Measurements from ENCODE around the gene HNRNPA1.
"Not testable (repeated sequence)": the region's sequence is repeated elsewhere in the genome, so short reads cannot be mapped to it uniquely, and the experiment has no call there.

The HNRNPA1 gene

DNA sequence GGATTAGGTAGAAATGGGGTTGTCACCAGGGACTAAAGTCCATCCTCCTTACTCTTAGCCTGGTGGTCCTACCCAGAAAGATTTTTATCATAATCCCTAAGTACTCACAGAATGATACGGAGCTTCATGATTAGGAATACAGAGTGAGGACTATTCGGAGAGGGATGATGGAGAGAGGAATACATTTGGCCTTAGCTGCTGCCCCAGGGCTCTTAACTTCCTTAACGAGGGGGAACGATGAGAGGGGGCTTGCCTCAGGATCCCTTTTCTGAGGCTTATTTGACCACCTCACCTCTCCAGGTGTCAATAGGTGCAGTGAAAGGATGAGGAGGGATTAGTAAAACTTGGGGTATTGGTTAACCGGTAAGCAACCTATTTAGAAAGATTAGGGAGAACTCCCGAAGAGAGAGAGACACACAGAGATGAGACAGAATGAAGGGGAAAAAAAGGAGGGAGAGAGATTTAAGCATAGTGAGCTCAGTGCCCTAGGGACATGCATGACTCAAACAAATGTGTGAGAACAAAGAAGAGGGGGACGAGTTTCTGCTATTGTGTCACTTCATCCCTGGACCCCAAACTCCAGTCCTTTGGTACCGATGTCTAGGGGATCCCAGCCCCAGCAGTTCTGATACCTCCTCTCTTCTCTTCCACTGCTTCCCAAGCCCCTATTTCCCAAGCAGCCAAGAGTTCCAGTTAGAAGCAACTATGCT is 19.1 kb downstream of the HNRNPA1 start:
- DNase-seq, result no peak

GRCh38 chr12:54300225-54300731 is 19.8 kb downstream of the HNRNPA1 start:
- DNase-seq, result no peak

DNA sequence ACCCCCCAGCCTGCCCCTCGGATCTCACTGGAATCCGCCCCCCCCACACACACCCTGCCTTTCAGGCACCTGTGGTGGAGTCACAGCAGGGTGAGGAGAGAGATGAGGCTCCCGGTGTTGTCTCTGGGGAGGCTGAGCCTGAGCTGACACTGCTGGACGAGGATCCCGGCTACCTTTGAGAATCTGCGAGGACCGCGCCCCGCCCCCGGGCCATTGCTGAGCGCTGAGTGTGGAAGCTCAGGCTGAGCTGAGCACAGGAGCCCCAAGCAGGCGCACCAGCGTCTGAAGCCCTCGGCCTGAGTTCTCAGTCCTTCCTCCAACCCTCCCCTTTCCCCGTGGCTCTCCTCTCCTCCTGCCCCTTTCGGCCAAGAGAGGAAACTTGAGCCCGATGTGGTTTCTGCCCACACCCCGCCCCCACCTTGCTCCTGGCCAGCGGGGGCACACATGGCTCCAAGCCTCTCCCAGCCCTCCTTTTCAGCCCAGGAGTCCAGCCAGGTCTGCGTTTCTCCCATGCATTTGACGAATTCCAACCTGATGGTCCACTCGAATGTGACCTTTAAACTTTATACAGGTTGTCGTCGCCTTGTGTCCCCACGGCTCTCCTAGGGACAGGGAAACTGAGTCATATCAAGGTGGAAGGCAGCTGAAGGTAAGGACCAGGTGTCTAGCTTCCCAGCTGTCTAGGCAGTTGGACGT is 20.4 kb downstream of the HNRNPA1 start, which contains the start of gene NFE2:
Gene NFE2 (minus strand): TSS at position 284 of the 696 bp plus-strand sequence. CDS start 5,767 bp downstream, outside the sequence.
- DNase-seq, result no peak

DNA sequence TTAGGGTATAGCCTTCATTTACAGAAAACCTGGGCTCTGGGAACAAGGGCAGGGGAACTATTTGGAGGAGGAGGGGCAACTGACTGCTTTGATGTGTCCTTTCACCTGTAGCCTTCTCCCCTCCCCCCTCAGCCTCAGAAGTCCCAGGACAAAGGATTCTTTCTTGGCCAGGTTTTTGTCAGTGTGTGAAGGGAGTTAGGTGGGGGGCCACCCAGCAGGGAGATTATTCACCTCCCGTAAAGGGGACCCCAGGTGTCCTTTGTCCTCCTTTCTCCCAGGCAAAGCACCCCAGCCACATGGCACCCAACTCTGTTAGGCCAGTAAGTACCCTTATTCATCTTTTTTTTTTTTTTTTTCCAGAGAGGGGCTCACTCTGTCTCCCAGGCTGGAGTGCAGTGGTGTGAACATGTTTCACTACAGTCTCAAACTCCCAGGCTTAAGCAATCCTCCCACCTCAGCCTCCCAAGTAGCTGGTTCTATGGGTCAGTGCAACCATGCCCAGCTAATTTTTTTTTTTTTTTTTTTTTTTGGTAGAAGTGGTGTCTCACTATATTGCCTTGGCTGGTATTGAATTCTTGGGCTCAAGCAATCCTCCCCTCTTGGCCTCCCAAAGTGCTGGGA is 21.0 kb downstream of the HNRNPA1 start:
- DNase-seq, result no peak

GRCh38 chr12:54303640-54304039 is 23.1 kb downstream of the HNRNPA1 start:
- DNase-seq, result no peak

DNA sequence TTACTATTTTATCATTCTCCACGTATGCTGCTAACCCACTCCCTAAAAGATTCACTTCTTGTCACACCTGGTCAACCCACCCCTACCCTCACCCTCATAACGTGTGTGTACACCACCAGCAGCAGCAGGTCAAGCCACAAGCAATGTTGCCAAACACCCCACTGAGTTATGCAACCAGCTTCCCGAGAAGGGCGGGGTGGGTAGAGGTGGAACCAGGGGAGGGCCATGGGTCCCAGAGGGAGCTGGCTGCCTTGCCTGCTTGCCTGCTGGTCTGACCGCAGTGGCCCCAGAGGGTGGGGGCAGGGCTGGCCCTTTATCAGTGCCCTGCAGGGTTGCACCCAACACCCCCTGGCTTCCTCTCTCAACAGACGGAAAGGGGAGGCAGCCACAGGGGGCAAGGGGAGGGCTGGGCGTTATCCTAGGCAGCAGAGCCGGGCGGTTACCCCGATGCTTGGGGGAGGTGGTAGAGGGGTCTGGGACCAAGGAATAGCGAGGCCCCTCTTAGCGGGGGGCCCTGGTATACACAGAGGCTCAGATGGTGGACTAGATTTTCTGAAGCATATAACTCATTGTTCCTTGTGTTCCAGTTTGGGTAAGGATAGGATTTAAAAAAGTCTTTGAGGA is 23.8 kb downstream of the HNRNPA1 start:
- peak in 2 of 5 experiments; percentile 33 to 68 for DNase-seq

- no peak for DNase-seq
These were observed 26.6 kb downstream of the HNRNPA1 start for GRCh38 chr12:54306925-54307741.

- DNase-seq, result no peak
These were observed 30.5 kb downstream of the HNRNPA1 start for GRCh38 chr12:54311051-54311450.

- not testable (repeated sequence) for DNase-seq
These were observed 31.8 kb downstream of the HNRNPA1 start for GRCh38 chr12:54312309-54312708.

DNA sequence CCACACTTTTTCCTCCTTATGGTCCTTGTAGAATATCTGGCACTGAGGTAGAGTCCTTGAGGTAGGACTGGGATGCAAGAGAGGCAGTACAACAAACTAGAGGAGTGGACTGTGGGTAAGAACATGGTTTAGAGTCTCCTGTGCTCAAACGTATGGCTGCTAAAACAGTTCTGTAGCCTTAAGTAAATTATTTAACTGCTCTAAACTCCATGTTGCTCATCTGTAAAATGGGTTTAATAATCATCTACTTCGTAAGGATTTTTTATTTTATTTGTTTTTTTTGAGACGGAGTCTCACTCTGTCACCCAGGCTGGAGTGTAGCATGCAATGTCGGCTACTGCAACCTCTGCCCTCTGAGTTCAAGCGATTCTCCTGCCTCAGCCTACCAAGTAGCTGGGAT is 40.8 kb downstream of the HNRNPA1 start:
- DNase-seq, result no peak

GRCh38 chr12:54324617-54325441 is 44.3 kb downstream of the HNRNPA1 start, which contains the start of gene COPZ1:
Gene COPZ1, plus strand, starts transcription at chr12:54325131. Its CDS starts 33 bp downstream, at chr12:54325164.
- peak; percentile 73 to 99 (median 88) for DNase-seq

GRCh38 chr12:54325442-54326109 is 45.0 kb downstream of the HNRNPA1 start:
- DNase-seq, result peak in 1 of 5 experiments; percentile 12

GRCh38 chr12:54328595-54329337 is 48.2 kb downstream of the HNRNPA1 start:
- DNase-seq, result no peak

GRCh38 chr12:54329759-54330158 is 49.2 kb downstream of the HNRNPA1 start:
- no peak for DNase-seq

GRCh38 chr12:54330442-54330841 is 49.9 kb downstream of the HNRNPA1 start:
- no peak for DNase-seq

DNA sequence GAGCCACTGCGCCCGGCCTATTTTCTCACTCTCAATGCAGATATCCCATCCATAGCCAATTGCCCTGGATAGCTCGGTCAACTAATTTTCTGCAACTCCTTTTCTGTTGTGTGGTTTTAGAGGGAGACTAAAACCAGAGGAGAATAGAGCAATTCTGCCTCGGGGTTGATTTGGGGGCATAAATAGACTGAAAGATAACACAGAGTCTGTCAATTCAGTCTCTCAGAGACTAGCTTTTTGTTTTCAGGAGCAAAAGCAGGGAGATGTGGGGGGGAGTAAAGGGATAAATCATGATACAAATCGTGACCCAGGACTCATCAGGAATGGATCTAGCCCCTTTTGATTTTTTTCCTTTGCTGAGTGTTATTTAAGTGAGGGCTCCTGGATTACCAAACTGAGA is 50.9 kb downstream of the HNRNPA1 start:
- DNase-seq, result no peak

DNA sequence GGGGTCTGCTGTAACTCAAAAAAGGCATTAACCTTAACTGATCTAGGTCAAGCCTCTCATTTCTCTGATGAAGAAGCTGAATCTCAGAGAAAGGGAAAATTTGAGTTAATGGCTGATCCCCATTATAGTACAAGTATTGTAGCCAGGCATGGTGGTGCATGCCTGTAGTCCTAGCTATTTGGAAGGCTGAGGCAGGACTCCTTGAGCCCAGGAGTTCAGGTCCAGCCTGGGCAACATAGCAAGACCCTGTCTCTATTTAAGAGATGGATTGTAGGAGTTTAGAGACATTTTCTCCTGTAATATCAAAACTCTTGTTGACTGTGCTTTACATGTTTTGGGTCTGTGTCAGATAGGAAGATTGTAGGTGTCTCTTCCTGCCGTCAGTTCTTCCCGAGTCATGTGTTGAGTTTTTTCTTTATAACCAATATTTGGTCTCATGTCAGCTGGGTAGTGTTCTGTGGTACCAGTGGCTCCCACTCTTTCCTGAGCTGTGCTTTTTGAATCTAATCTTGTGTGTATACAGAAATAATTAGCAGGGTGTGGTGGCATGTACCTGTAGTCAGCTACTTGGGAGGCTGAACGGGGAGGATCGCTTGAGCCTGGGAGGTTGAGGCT is 53.0 kb downstream of the HNRNPA1 start:
- no peak for DNase-seq
